BLaER1 (cell line): ENCODE measurements around the gene CSAG3.
"Not testable (repeated sequence)": the region's sequence is repeated elsewhere in the genome, so short reads cannot be mapped to it uniquely, and the experiment has no call there.

Experiments
- H3K27ac ChIP-seq: shearing (Covaris generic); formaldehyde crosslinking; 2 replicates; pipeline ENCODE4 v1.8.1; 2022
- H3K27me3 ChIP-seq: shearing (Covaris generic); formaldehyde crosslinking; 2 replicates; pipeline ENCODE4 v1.8.1; 2022
- H3K36me3 ChIP-seq: shearing (Covaris generic); formaldehyde crosslinking; 2 replicates; pipeline ENCODE4 v1.8.1; 2022
- H3K4me1 ChIP-seq: shearing (Covaris generic); formaldehyde crosslinking; 2 replicates; pipeline ENCODE4 v1.8.1; 2022
- H3K4me2 ChIP-seq: shearing (Covaris generic); formaldehyde crosslinking; 2 replicates; pipeline ENCODE4 v1.8.1; 2022
- H3K4me3 ChIP-seq: shearing (Covaris generic); formaldehyde crosslinking; 2 replicates; pipeline ENCODE4 v1.8.1; 2022
- H3K9ac ChIP-seq: shearing (Covaris generic); formaldehyde crosslinking; 2 replicates; pipeline ENCODE4 v1.8.1; 2022
- H3K9me3 ChIP-seq: shearing (Covaris generic); formaldehyde crosslinking; 2 replicates; pipeline ENCODE4 v1.8.1; 2022
- H4K20me1 ChIP-seq: shearing (Covaris generic); formaldehyde crosslinking; 2 replicates; pipeline ENCODE4 v1.8.1; 2022
- Cebpa-rat ChIP-seq: shearing (Covaris generic); IDR thresholded peaks from 2 replicates; pipeline ENCODE4 v1.8.1; 2022

The CSAG3 gene

GRCh38 chrX:152738560-152738959 lies 20.5 kb upstream of the CSAG3 start:
- Histone ChIP-seq H3K9ac (no peak overlapping the region), H3K4me1 (no peaks in the 10 kb centered on the region), H3K4me3 (no peak overlapping the region), H3K4me2 (no peak overlapping the region), H3K9me3 (no peaks in the 10 kb centered on the region), H3K27ac (no peak overlapping the region), H3K36me3 (no peaks in the 10 kb centered on the region), H4K20me1 (no peaks in the 10 kb centered on the region), H3K27me3 (peaks cover 72% of the 10 kb centered on the region)
- TF ChIP-seq Cebpa-rat: no peak

- H3K36me3 ChIP-seq, H4K20me1 ChIP-seq, H3K4me3 ChIP-seq, H3K27ac ChIP-seq, H3K4me2 ChIP-seq, H3K9me3 ChIP-seq, H3K4me1 ChIP-seq, H3K27me3 ChIP-seq, H3K9ac ChIP-seq: not testable (repeated sequence)
Measured at GRCh38 chrX:152753686-152754650, 5.0 kb upstream of the CSAG3 start, which contains the start of gene MAGEA2. Gene MAGEA2, minus strand, starts transcription at chrX:152753842. Its CDS starts 2,479 bp downstream, at chrX:152751363.

GRCh38 chrX:152754871-152755270 lies 4.1 kb upstream of the CSAG3 start:
- H3K4me1 ChIP-seq, H3K36me3 ChIP-seq, H3K27ac ChIP-seq, H3K9ac ChIP-seq, H3K4me2 ChIP-seq, H4K20me1 ChIP-seq, H3K4me3 ChIP-seq, H3K27me3 ChIP-seq, H3K9me3 ChIP-seq: not testable (repeated sequence)

GRCh38 chrX:152759544-152759943 lies 526 bp downstream of the CSAG3 start:
- H3K9ac ChIP-seq, H3K36me3 ChIP-seq, H3K9me3 ChIP-seq, H3K4me1 ChIP-seq, H4K20me1 ChIP-seq, H3K27ac ChIP-seq, H3K4me2 ChIP-seq, H3K4me3 ChIP-seq, H3K27me3 ChIP-seq: not testable (repeated sequence)

GRCh38 chrX:152761582-152761981 lies 2.6 kb downstream of the CSAG3 start:
- H3K9me3 ChIP-seq, H3K27ac ChIP-seq, H3K36me3 ChIP-seq, H3K4me3 ChIP-seq, H4K20me1 ChIP-seq, H3K9ac ChIP-seq, H3K4me2 ChIP-seq, H3K27me3 ChIP-seq, H3K4me1 ChIP-seq: not testable (repeated sequence)

GRCh38 chrX:152766562-152766961 lies 7.5 kb downstream of the CSAG3 start:
- H3K9me3 ChIP-seq, H3K4me3 ChIP-seq, H4K20me1 ChIP-seq, H3K4me1 ChIP-seq, H3K9ac ChIP-seq, H3K27ac ChIP-seq, H3K27me3 ChIP-seq, H3K36me3 ChIP-seq, H3K4me2 ChIP-seq: not testable (repeated sequence)

GRCh38 chrX:152769549-152770289 lies 10.7 kb downstream of the CSAG3 start, which contains the start of gene MAGEA6:
Gene MAGEA6, minus strand, starts transcription at chrX:152769689. Its CDS starts 2,039 bp downstream, at chrX:152767650.
- H3K4me3 ChIP-seq, H3K27ac ChIP-seq, H3K27me3 ChIP-seq, H4K20me1 ChIP-seq, H3K9me3 ChIP-seq, H3K9ac ChIP-seq, H3K4me2 ChIP-seq, H3K4me1 ChIP-seq, H3K36me3 ChIP-seq: not testable (repeated sequence)

GRCh38 chrX:152787062-152787461 lies 28.0 kb downstream of the CSAG3 start:
- H3K27ac ChIP-seq, H3K9ac ChIP-seq, H3K9me3 ChIP-seq, H4K20me1 ChIP-seq, H3K4me2 ChIP-seq, H3K36me3 ChIP-seq, H3K4me1 ChIP-seq, H3K4me3 ChIP-seq: not testable (repeated sequence)
- H3K27me3 ChIP-seq: peaks cover 18% of the 10 kb centered on the region

GRCh38 chrX:152798945-152799344 lies 39.9 kb downstream of the CSAG3 start:
- no peak for TF ChIP-seq Cebpa-rat
- no peak overlapping the region for H3K4me3 ChIP-seq
- peaks cover 86% of the 10 kb centered on the region for H3K27me3 ChIP-seq

GRCh38 chrX:152806035-152806434 lies 47.0 kb downstream of the CSAG3 start:
- no peak overlapping the region for H3K27ac ChIP-seq
- no peak overlapping the region for H3K4me2 ChIP-seq
- peaks cover 4% of the 10 kb centered on the region; the same call in 1 of the 2 replicates for H3K4me1 ChIP-seq
- H4K20me1 ChIP-seq: peaks cover 9% of the 10 kb centered on the region; the same call in 1 of the 2 replicates
- no peak overlapping the region for H3K4me3 ChIP-seq
- no peaks in the 10 kb centered on the region for H3K9me3 ChIP-seq
- peaks cover 72% of the 10 kb centered on the region for H3K27me3 ChIP-seq
- H3K9ac ChIP-seq: no peak overlapping the region
- H3K36me3 ChIP-seq: no peaks in the 10 kb centered on the region
- TF ChIP-seq Cebpa-rat: no peak

More at GRCh38 chrX:152798945-152799344, 39.9 kb downstream of the CSAG3 start:
- H3K36me3 ChIP-seq: no peaks in the 10 kb centered on the region
- H3K9ac ChIP-seq: no peak overlapping the region
- H3K9me3 ChIP-seq: no peaks in the 10 kb centered on the region
- no peak overlapping the region for H3K27ac ChIP-seq
- H4K20me1 ChIP-seq: no peaks in the 10 kb centered on the region
- H3K4me2 ChIP-seq: no peak overlapping the region
- H3K4me1 ChIP-seq: no peaks in the 10 kb centered on the region
